G401 (cell line): ENCODE measurements around the gene SPTBN2. TPM values are rescaled to one million over a fixed set of nuclear protein-coding genes. Genes with fewer than 3 reads are reported as not detected.

Experiments
- DNase-seq: peaks from one replicate; pipeline ENCODE4 v3.0.0-alpha.2; 2015; ENCODE audit warnings: low spot score
- in situ Hi-C: cut with HindIII; loops from 2 replicates; pipeline ENCODE4 v1.10.0; 2016; ENCODE audit warnings: low sequenced_read_pairs, mixed read lengths
- total RNA-seq: library from RNA; depleted of rRNA; stranded (reverse); fragments of >200 nt; shearing (Covaris generic); gene quantifications from 2 replicates; pipeline ENCODE4 v1.2.3, GENCODE V29; 2014

The SPTBN2 gene
- total RNA-seq, 1 experiment from 2014 or later, result 102 TPM

- in situ Hi-C loops, result no loop called here
- DNase-seq, result no peak
Observed at GRCh38 chr11:66707486-66707885, 21.5 kb downstream of the SPTBN2 start.

DNA sequence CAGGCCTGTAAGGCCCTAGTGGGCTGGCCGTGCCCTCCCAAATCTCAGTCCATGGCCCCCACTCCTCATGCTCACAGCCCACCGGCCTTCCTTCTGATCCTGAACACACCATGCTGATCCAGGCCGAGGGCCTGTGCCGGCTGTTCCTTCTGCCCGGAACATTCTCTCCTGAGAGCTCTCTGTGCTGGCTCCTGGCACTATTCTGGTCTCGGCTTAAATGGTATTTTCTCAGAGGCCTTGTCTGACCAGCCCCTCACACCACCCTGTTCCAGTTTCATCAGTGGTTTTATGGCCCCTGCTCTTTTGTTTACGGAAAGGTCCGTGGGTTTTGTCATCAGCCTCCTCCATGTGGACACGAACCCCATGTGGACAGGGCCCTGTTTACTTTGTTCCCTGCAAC is 22.0 kb downstream of the SPTBN2 start:
- no peak for DNase-seq
- in situ Hi-C loops, result no loop called here

DNA sequence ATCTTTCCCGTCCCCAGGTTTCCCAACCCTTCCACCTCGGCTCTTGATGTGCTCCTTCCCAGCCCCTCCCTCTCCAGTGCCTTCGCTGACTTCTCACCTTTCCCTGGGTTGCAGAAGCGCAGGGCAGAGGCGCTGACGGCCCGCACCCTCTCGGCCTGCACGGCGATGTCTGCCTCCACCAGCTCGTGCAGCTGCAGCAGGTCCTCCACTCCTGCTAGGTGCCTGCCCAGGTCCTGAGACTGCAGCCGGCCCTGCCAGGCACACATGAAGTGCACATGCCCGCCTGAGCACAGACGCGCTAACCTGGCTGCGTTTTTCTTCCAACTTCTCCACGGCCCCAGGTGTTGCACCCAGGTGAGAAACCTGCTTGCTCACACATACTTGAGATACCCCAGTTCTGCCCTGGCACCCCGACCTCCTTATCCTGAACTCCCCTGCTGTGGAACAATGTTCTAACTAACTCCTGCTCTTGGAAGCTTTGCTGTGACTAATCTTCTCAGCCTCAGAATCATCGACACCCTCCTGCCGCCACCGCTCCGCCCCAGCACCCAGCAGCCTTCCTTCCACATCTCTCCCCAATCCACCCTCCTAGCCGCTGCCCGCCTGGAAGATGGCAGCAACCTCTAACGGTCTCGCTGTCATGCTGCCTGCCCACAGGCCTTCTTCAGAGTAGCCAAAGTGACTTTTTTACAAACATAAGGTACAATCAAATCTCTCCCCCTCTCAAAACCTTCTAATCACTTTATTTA is 23.3 kb downstream of the SPTBN2 start:
- no peak for DNase-seq
- in situ Hi-C loops, result no loop called here

DNA sequence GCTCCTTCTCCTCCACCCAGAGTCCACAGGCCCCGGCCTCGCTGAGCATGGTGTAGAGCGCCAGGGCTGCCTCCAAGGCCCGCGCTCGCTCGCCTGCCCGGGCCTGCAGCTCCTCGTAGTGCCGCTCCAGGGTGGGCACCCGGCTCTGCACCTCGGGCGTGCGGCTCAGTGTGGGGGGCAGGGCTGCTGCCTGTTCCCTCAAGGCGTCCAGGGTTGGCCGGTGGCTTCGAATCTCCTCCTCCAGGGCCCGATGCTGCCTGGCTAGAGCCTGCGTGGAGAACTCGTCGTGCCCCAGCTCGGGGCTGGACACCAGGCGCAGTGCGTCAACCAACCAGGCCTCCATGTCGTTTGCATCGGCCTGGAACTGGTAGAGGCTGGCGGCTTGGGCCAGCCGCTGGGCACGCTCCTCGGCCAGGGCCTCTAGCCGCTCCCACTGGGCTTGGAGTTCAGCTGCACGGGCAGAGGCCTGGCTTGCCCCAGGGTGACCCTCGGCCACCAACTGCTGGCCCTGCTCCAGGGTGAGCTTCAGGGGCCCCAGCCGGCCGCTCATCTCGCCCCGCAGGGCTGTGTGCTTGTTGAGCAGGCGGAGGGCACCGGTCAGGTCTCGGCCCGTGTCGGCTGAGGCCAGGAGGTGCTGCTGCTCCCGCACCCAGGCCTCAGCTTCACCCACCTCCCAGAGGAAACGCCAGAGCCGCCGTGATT is 24.2 kb downstream of the SPTBN2 start:
- in situ Hi-C loops, result no loop called here
- DNase-seq, result no peak

DNA sequence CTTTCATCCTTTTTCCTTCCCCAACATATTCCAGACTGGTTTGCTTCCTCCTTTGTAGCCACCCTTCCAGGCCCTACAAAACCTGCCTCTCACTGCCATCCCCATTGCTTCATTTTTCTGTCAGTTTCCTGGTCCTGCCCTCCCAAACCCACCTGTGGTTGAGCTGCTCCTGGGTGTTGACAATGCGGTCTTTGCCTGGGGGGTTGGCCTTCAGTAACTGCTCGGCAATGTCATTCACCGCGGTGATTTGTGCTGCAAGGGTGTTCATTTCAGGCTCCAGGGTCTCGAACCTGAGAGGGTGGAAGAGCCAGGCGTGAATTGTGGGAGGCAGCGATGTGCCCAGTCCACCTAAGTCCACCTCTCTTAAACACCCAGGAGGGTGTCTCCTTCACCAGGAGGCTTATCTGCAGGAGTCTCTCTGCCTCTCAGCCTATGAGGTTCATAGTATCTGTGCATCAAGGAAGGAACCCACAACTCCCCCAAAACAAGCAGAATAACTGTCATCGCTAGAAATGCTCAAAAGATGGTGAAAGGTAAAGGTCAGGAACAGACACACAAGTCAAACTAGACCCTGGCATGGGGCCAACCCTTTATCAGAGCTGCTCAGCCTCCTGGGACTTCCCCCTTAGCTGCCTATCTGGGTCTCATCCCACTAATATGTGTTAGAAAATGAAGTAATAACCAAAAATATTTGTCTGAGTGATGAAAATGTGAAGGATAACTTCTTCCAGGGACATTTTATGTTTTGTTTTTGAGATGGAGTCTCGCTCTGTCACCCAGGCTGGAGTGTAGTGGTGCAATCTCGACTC is 27.4 kb downstream of the SPTBN2 start:
- in situ Hi-C loops, result no loop called here
- DNase-seq, result no peak

DNA sequence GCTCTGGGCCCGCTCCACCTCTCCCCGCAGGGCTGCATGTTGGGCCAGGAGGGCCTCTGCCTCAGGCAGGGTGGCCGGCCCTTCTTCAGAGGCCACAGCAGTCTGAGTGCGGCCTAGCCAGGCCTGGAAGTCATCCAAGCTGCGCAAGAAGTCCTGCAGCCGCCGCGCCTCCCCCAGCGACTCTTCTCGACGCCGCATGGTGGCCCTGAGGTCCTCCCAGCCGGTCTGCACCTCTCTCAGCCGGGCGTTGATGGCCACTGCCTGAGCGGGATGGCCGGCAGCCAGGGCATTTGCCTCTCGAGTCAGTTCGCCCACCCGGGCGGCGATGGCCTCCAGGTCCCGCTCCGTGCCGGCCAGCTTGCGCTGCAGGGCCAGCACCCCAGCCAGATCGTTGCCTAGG is 28.3 kb downstream of the SPTBN2 start:
- no peak for DNase-seq
- in situ Hi-C loops, result no loop called here

GRCh38 chr11:66700337-66700736 is 28.7 kb downstream of the SPTBN2 start:
- DNase-seq, result no peak
- in situ Hi-C loops, result no loop called here

DNA sequence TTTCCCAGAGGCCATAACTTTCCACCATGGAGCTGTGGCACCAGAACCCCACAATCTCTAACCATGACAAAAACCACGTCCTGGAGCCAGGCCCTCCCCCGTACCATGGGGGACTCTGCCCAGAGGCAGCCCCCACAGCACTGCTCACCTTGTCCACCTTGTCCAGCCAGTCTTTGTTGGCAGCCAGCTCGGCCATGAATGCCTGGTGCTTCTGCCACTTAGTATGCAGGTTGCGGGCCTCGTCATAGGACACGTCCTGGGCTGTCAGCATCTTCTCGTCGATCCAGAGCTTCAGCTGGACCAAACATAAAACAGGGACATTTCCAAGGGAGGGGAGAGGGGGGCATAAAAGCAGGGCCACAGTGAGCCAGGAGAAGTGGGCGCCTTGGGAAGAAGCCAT is 30.5 kb downstream of the SPTBN2 start:
- DNase-seq, result no peak
- in situ Hi-C loops, result no loop called here

DNA sequence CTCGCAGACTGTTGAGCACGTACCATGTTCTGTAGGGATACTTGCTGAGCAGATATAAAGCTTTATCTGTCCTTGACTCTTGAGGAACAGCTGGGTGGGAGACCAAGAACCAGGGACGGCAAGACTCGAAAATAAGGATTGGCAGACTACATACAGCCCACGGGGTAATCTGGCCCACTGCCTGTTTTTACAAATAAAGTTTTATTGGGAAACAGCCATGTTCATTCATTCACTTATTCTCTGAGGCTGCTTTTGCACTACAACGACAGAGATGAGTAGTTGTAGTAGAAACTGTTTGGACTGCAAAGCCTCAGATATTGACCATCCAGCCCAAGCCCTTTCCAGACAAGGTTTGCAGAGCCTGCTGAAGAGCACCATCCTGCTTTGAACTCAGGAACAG is 31.0 kb downstream of the SPTBN2 start:
- no peak for DNase-seq
- in situ Hi-C loops, result no loop called here

DNA sequence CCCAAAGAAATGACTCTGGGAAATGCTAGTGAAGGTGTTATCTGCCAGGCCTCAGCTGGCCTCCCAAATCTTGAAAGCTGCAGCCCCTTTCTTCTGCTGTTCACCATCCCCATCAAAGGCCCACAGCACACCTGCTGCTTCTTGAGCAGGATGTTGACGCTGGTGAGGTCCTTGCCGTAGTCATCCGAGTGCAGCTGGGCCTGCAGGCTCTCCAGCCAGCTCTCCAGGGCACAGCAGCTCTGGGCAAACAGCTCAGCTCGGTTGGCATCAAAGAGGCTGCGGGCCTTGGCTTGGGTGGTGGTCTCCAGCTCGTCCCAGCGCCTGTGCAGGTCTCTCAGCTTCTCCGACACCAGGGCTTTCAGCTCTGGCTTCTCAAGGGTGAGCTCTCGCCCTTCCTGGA is 32.9 kb downstream of the SPTBN2 start:
- in situ Hi-C loops, result no loop called here
- no peak for DNase-seq

- in situ Hi-C loops, result no loop called here
- DNase-seq, result peak; percentile 92
Observed at GRCh38 chr11:66694732-66695207, 34.2 kb downstream of the SPTBN2 start.

DNA sequence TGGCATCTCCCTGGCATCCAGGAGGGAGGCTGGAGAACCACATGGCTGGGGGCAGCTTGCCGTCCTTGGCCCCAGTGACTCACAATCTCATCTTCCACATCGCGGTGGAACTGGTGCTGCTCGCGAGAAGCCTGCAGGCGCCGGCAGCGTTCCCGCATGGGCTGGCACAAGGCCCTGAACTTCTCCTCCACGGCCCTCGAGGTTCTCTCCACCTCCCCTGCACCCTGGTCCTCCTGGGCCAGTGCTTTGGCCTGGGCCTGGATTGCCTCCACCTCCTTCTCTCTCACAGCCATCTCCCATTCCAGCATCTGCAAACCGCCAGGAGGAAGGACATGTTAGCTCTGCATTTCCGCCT is 35.0 kb downstream of the SPTBN2 start:
- DNase-seq, result peak; percentile 57
- in situ Hi-C loops, result no loop called here

- in situ Hi-C loops, result no loop called here
Observed at GRCh38 chr11:66693356-66694055, 35.5 kb downstream of the SPTBN2 start.

GRCh38 chr11:66692871-66693331 is 36.1 kb downstream of the SPTBN2 start:
- in situ Hi-C loops, result no loop called here
- DNase-seq, result no peak

More at GRCh38 chr11:66693356-66694055, 35.5 kb downstream of the SPTBN2 start:
- DNase-seq, result no peak

DNA sequence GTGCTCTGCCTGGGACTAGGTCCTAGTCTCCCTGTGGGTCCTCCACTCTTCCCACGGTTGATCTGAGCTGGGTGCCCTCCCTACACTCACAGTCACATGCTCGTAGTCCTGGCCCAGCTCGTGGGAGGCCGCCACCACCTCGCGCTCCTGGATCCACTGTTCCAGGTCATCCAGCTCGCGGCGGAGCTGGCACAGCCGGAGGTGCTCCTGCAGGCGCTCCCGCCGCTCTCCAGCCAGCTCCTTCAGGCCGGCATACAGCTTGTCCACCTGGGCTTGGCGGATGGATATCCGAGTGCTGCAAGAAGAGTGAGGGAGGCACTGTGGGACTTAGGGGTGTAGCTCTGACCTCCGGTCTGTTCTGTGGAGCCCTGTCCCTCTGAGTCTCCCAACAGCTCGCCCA is 36.6 kb downstream of the SPTBN2 start:
- in situ Hi-C loops, result no loop called here
- DNase-seq, result peak; percentile 60

DNA sequence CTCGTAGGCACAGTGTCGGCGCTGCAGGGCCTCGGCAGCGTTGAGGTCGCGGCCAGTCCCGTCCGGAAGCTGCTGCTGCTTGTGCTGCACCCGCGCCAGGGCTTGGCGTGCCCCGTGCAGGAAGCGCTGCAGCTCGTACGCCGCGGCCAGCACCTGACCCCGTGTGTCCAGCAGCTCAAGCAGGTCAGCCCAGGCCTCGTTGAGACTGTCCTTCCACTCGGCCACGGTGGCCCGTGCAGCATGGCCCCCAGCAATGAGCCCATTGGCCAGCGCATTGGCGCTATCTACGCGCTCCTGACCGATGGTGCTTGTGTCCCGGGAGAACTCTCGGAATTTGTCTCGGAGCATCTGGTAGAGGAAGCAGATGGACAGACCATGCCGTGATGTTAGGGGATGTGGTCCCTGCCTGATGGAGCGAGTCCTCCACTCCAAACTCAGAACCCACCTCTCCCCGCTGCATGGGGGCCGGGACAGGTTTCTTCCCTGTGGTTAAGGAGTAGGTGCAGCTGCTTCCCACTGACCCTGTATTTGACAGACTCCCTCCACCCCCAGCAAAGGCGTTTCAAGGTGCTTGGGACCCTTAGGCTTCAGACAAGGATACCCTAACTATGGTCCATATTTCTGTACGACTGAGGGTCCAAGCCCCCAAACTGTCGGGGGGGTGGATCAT is 37.6 kb downstream of the SPTBN2 start:
- no peak for DNase-seq
- in situ Hi-C loops, result no loop called here

- in situ Hi-C loops, result no loop called here
- DNase-seq, result peak; percentile 62
Observed at GRCh38 chr11:66689661-66690590, 39.1 kb downstream of the SPTBN2 start.
